GM19240 (cell line): ENCODE measurements around the gene COA8.
"Not testable (repeated sequence)": the region's sequence is repeated elsewhere in the genome, so short reads cannot be mapped to it uniquely, and the experiment has no call there.

Source experiments
- DNase-seq: peaks from one replicate; pipeline ENCODE4 v3.0.0; 2011; ENCODE audit warnings: low spot score; ENCODE audit not compliant: insufficient read length

Gene COA8

GRCh38 chr14:103525430-103526246 lies 37.1 kb upstream of the COA8 start:
- DNase-seq = not testable (repeated sequence)

GRCh38 chr14:103526247-103526913 lies 36.4 kb upstream of the COA8 start:
- no peak for DNase-seq

GRCh38 chr14:103526914-103527248 lies 35.9 kb upstream of the COA8 start:
- no peak for DNase-seq

GRCh38 chr14:103527408-103528145 lies 35.2 kb upstream of the COA8 start:
- DNase-seq = peak; percentile 68

GRCh38 chr14:103528146-103528586 lies 34.6 kb upstream of the COA8 start:
- no peak for DNase-seq

- peak; percentile 90 for DNase-seq
Measured at GRCh38 chr14:103528587-103529382, 34.0 kb upstream of the COA8 start, which contains the start of gene TRMT61A. TSS of gene TRMT61A (plus strand) at chr14:103529196. CDS start at chr14:103529979, 783 bp downstream.

GRCh38 chr14:103529383-103530365 lies 33.1 kb upstream of the COA8 start:
- DNase-seq = no peak

GRCh38 chr14:103530390-103530789 lies 32.4 kb upstream of the COA8 start:
- DNase-seq = no peak

- DNase-seq = no peak
Measured at GRCh38 chr14:103530831-103531230, 31.9 kb upstream of the COA8 start.

GRCh38 chr14:103531421-103532215 lies 31.1 kb upstream of the COA8 start:
- no peak for DNase-seq

GRCh38 chr14:103532216-103533136 lies 30.3 kb upstream of the COA8 start:
- DNase-seq = no peak

GRCh38 chr14:103533137-103533998 lies 29.4 kb upstream of the COA8 start:
- no peak for DNase-seq

- DNase-seq = no peak
Measured at GRCh38 chr14:103533999-103534575, 28.7 kb upstream of the COA8 start.

GRCh38 chr14:103534576-103535061 lies 28.1 kb upstream of the COA8 start:
- DNase-seq = no peak

GRCh38 chr14:103535081-103535890 lies 27.5 kb upstream of the COA8 start:
- no peak for DNase-seq
